Activated T-helper 1 cell treated with anti-CD3 and anti-CD28 coated beads, Interleukin-12 subunit alpha, Interleukin-12 subunit beta, Interleukin-2, Interleukin-4 antibody, amounts not matched to agents 30 ng/mL and 10 ng/mL and 1 ng/mL, durations not matched to agents 14 hours and 24 hours and 36 hours (primary cell): ENCODE data around the gene CALML6. TPM values are rescaled to one million over a fixed set of nuclear protein-coding genes. Genes with fewer than 3 reads are reported as not detected.

Experiments used
- DNase-seq: peaks from one replicate; pipeline ENCODE4 v3.0.0; 2021; ENCODE audit warnings: low spot score
- H3K27ac Mint-ChIP-seq: one replicate; pipeline ENCODE4 v1.8.0; 2021; ENCODE audit warnings: mild to moderate bottlenecking, mixed read lengths
- H3K27me3 Mint-ChIP-seq: one replicate; pipeline ENCODE4 v1.8.0; 2022; ENCODE audit warnings: mild to moderate bottlenecking, moderate library complexity, mixed read lengths; ENCODE audit not compliant: insufficient read depth
- H3K36me3 Mint-ChIP-seq: one replicate; pipeline ENCODE4 v1.8.0; 2021; ENCODE audit warnings: low read depth, mixed read lengths
- H3K4me1 Mint-ChIP-seq: one replicate; pipeline ENCODE4 v1.8.0; 2021; ENCODE audit warnings: low read depth, mixed read lengths
- H3K4me3 Mint-ChIP-seq: one replicate; pipeline ENCODE4 v1.8.0; 2021; ENCODE audit warnings: mild to moderate bottlenecking, moderate library complexity, mixed read lengths
- H3K9me3 Mint-ChIP-seq: one replicate; pipeline ENCODE4 v1.8.0; 2021; ENCODE audit warnings: mixed read lengths
- intact Hi-C: fragments of 100-400 bp; cut with micrococcal nuclease; formaldehyde crosslinking; loops from one replicate; pipeline ENCODE4 v1.15.1; 2024
- total RNA-seq: library from RNA; stranded (reverse); gene quantifications from 2 replicates; pipeline ENCODE4 v1.2.3, GENCODE V29; 2022

The CALML6 gene
- total RNA-seq, 1 donor from 2014 or later, result 0.36 TPM

GRCh38 chr1:1907098-1907736 is 7.8 kb upstream of the CALML6 start:
- Mint-ChIP-seq H3K9me3 (no peaks in the 10 kb centered on the region), H3K27ac (no peak overlapping the region), H3K4me1 (peaks cover 16% of the 10 kb centered on the region), H3K36me3 (peaks cover 2% of the 10 kb centered on the region), H3K4me3 (no peak overlapping the region), H3K27me3 (peaks cover 2% of the 10 kb centered on the region)
- intact Hi-C loops, result loop anchor here (2.0 to 5.0 kb wide), 2 partner anchors 80 to 126 kb away; no protein-coding TSS in a partner anchor
- DNase-seq, result no peak

- H3K36me3 Mint-ChIP-seq, result no peaks in the 10 kb centered on the region
- H3K27me3 Mint-ChIP-seq, result no peaks in the 10 kb centered on the region
- H3K4me1 Mint-ChIP-seq, result peaks cover 16% of the 10 kb centered on the region
- peak; percentile 19 for DNase-seq
- intact Hi-C loops, result loop anchor here (2.0 to 5.0 kb wide), 2 partner anchors 81 to 296 kb away; no protein-coding TSS in a partner anchor
- no peaks in the 10 kb centered on the region for H3K9me3 Mint-ChIP-seq
- H3K27ac Mint-ChIP-seq, result no peak overlapping the region
- H3K4me3 Mint-ChIP-seq, result peak overlapping the region; percentile 66
Measured at GRCh38 chr1:1908506-1908791, 6.6 kb upstream of the CALML6 start.

DNA sequence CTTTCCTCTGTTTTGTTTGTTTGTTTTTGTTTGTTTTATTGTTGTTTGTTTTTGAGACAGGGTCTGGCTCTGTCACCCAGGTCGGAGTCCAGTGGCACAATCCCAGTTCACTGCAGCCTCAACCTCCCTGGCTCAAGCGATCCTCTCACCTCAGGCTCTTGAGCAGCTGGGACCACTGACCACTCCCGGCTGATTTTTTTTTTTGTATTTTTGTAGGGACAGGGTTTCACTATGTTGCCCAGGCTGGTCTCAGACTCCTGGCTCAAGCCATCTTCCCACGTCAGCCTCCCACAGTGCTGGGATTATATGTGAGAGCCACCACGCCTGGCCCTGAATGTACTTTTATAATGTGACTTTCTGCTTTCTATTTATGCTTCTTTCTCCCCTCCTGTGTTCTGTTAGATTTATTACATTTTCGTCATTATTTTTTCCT is 5.0 kb upstream of the CALML6 start:
- Mint-ChIP-seq H3K27ac (peak overlapping the region; percentile 81), H3K36me3 (no peaks in the 10 kb centered on the region), H3K4me3 (peak overlapping the region; percentile 65), H3K27me3 (peaks cover 5% of the 10 kb centered on the region), H3K9me3 (no peaks in the 10 kb centered on the region), H3K4me1 (peaks cover 16% of the 10 kb centered on the region)
- intact Hi-C loops, result no loop called here
- DNase-seq, result no peak

GRCh38 chr1:1910651-1911331 is 4.3 kb upstream of the CALML6 start:
- intact Hi-C loops, result no loop called here
- H3K36me3 Mint-ChIP-seq, result no peaks in the 10 kb centered on the region
- no peak for DNase-seq
- H3K27ac Mint-ChIP-seq, result no peak overlapping the region
- no peaks in the 10 kb centered on the region for H3K9me3 Mint-ChIP-seq
- peak overlapping the region; percentile 65 for H3K4me3 Mint-ChIP-seq
- peaks cover 5% of the 10 kb centered on the region for H3K27me3 Mint-ChIP-seq
- H3K4me1 Mint-ChIP-seq, result peaks cover 16% of the 10 kb centered on the region

- Mint-ChIP-seq H3K4me3 (no peak overlapping the region), H3K27ac (no peak overlapping the region), H3K4me1 (peaks cover 10% of the 10 kb centered on the region), H3K36me3 (no peaks in the 10 kb centered on the region), H3K9me3 (no peaks in the 10 kb centered on the region), H3K27me3 (peaks cover 7% of the 10 kb centered on the region)
- DNase-seq, result no peak
- intact Hi-C loops, result no loop called here
Measured at GRCh38 chr1:1911350-1912041, 3.6 kb upstream of the CALML6 start.

- intact Hi-C loops, result no loop called here
- no peaks in the 10 kb centered on the region for H3K36me3 Mint-ChIP-seq
- H3K27ac Mint-ChIP-seq, result no peak overlapping the region
- DNase-seq, result no peak
- H3K4me1 Mint-ChIP-seq, result peaks cover 9% of the 10 kb centered on the region
- no peaks in the 10 kb centered on the region for H3K9me3 Mint-ChIP-seq
- H3K4me3 Mint-ChIP-seq, result no peak overlapping the region
- peaks cover 7% of the 10 kb centered on the region for H3K27me3 Mint-ChIP-seq
Measured at GRCh38 chr1:1914101-1914970, 724 bp upstream of the CALML6 start.

- H3K4me3 Mint-ChIP-seq, result no peak overlapping the region
- intact Hi-C loops, result no loop called here
- peaks cover 7% of the 10 kb centered on the region for H3K27me3 Mint-ChIP-seq
- H3K4me1 Mint-ChIP-seq, result no peaks in the 10 kb centered on the region
- H3K27ac Mint-ChIP-seq, result no peak overlapping the region
- no peaks in the 10 kb centered on the region for H3K36me3 Mint-ChIP-seq
- DNase-seq, result no peak
- no peaks in the 10 kb centered on the region for H3K9me3 Mint-ChIP-seq
Measured at GRCh38 chr1:1915911-1916840, 1.1 kb downstream of the CALML6 start.

DNA sequence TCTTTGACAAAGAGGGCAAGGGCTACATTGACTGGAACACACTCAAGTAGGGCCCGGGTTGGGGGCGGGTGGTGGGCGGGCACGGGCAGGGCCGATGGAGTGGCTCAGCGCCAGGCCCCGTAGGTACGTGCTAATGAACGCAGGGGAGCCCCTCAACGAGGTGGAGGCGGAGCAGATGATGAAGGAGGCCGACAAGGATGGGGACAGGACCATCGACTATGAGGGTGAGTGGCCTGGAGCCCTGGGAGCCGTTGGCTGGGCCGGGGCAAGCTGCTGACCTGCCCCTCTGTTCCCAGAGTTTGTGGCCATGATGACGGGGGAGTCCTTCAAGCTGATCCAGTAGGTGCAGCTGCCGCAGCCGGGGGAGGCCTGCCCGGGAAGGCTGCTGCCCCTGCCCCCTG is 1.8 kb downstream of the CALML6 start:
- DNase-seq, result no peak
- Mint-ChIP-seq H3K4me3 (no peak overlapping the region), H3K36me3 (no peaks in the 10 kb centered on the region), H3K9me3 (no peaks in the 10 kb centered on the region), H3K4me1 (no peaks in the 10 kb centered on the region), H3K27ac (no peak overlapping the region), H3K27me3 (peaks cover 7% of the 10 kb centered on the region)
- intact Hi-C loops, result no loop called here

DNA sequence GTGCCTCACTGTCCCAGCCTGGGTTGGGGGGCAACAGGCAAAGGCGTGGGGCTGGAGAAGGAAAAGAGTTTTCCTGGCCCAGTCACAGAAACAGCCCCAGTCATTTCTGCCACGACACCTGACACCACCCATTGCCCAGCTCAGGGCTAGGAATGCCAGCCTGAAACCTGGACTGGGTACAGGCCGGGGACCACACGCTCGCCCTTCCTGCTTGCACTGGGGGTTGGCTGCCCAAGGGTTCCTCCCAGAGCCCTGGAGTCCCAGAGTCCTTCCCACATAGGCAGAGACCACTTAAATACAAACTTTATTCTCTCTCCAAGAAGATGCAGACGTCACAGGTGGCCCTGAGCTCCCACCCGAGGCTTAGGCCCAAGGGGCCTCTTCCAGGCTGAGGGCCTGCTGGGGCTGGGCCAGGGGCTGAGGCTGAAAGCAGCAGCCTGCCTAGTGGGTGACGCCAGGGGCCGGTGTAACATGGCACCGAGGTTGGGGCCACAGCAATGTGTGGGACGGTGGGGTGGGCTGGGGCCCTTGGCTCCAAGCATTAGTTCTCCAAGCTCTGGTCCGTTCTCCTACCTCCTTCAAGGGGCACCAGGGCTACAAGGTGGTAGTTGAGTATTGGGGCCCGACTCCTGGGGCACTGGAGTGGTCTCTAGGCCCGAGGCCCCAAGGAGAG is 2.4 kb downstream of the CALML6 start:
- no peaks in the 10 kb centered on the region for H3K9me3 Mint-ChIP-seq
- H3K36me3 Mint-ChIP-seq, result no peaks in the 10 kb centered on the region
- H3K27me3 Mint-ChIP-seq, result peaks cover 7% of the 10 kb centered on the region
- no peak overlapping the region for H3K27ac Mint-ChIP-seq
- no peak for DNase-seq
- peak overlapping the region; percentile 66 for H3K4me3 Mint-ChIP-seq
- intact Hi-C loops, result no loop called here
- no peaks in the 10 kb centered on the region for H3K4me1 Mint-ChIP-seq

DNA sequence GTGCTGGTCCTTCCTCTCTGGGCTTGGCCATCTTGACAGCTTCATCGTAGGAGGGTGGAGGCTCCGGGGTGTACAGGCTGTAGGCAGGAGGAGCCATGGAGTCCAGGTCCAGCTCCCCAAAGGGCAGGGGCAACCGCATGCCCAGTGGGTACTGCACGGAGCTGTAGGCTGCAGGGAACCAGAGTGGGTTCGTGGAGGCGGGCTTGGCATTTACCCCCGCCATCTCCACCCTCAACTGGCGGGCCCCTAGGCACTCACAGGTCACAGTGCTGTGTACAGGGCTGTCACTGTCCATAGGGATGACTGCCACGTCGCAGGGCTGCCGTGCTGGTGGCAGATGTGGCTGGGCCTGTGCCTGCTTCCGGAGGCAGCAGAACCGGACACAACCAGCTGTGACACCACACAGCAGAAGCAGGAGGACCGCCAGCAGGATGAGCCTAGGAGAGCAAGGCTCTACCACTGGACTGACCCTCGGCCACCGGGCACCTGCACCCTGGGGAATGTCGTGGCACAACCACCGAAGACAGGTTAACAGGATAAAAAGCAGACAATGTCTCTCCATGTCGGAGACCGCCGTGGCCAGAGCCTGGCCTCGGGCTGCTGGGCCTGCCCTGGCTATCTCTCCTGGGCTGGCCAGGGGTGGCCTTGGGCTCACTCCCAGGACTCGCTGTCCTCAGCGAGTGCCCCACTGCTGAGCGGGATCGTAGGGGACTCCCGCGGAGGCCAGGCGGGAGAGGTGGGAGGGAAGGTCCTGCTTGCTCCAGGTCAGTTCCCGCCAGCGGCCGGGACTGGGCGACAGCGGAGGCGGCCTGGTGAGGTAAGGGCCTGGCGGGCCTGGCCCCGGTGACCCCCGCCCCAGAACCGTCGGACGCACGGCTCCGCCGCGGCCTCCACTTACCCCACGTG is 3.2 kb downstream of the CALML6 start:
- Mint-ChIP-seq H3K27me3 (peaks cover 7% of the 10 kb centered on the region), H3K4me1 (no peaks in the 10 kb centered on the region), H3K36me3 (no peaks in the 10 kb centered on the region), H3K9me3 (no peaks in the 10 kb centered on the region), H3K27ac (no peak overlapping the region), H3K4me3 (peak overlapping the region; percentile 39)
- DNase-seq, result no peak
- intact Hi-C loops, result loop anchor here (2.0 kb wide), 1 partner anchor 669 kb away; the partner anchor contains the start of gene PRXL2B

DNA sequence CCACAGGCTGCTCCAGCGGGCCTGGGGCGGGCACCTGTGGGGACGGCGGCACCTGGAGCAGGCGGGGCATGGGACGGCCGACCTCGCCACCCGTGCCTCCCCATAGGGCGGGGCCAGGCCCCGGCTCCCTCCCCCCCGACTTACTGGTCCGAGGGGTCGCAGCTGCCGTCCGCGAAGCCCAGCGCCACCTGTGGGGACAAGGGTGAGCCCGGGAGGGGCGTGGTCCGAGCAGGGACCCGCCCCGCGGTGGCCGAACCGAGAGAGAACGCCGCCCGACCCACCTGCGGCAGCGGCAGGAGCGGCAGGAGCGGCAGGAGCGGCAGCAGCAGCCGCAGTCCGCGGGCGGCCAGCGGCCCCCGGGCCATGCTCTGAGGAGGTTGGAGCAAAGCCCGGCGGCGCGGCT is 3.8 kb downstream of the CALML6 start, which contains the start of gene TMEM52:
TSS of gene TMEM52 (minus strand) at position 379 of the 403 bp plus-strand sequence. CDS start at position 365, 14 bp downstream.
- Mint-ChIP-seq H3K4me3 (peak within 1 kb of the TSS; percentile 64), H3K27ac (peak within 1 kb of the TSS; percentile 70)
- intact Hi-C loops, result loop anchor here (1.0 to 2.0 kb wide), 6 partner anchors 10 to 668 kb away; partner anchors contain the start of genes GNB1 and PRXL2B

More for the DNA sequence above, 3.8 kb downstream of the CALML6 start, which contains the start of gene TMEM52:
- H3K9me3 Mint-ChIP-seq, result no peaks in the 10 kb centered on the region
- H3K36me3 Mint-ChIP-seq, result no peaks in the 10 kb centered on the region
- H3K4me1 Mint-ChIP-seq, result no peaks in the 10 kb centered on the region
- peaks cover 3% of the 10 kb centered on the region for H3K27me3 Mint-ChIP-seq
- no peak for DNase-seq
